GM12875 (cell line): ENCODE results near the gene TRAF3.

ENCODE experiments used
- H3K4me3 ChIP-seq: one replicate; pipeline ENCODE4 v1.5.1; 2011; ENCODE audit warnings: low read depth, low read length, control low read depth
- CTCF ChIP-seq: IDR thresholded peaks from 2 replicates; pipeline ENCODE4 v1.5.1; 2011; ENCODE audit warnings: low read depth, mild to moderate bottlenecking, control low read depth, inconsistent platforms, low read length, moderate library complexity, borderline replicate concordance; ENCODE audit not compliant: insufficient read depth

Gene TRAF3

GRCh38 chr14:102947321-102948103 lies 170.3 kb downstream of the TRAF3 start:
- no peak for TF ChIP-seq CTCF
- H3K4me3 ChIP-seq = no peak overlapping the region

- H3K4me3 ChIP-seq = no peak overlapping the region
- TF ChIP-seq CTCF = no peak
These were observed 171.4 kb downstream of the TRAF3 start for GRCh38 chr14:102948698-102949061.

GRCh38 chr14:102949062-102949800 lies 172.0 kb downstream of the TRAF3 start:
- H3K4me3 ChIP-seq = no peak overlapping the region
- no peak for TF ChIP-seq CTCF

GRCh38 chr14:102949801-102950451 lies 172.7 kb downstream of the TRAF3 start:
- no peak overlapping the region for H3K4me3 ChIP-seq
- TF ChIP-seq CTCF = no peak

GRCh38 chr14:102951034-102951433 lies 173.8 kb downstream of the TRAF3 start:
- no peak for TF ChIP-seq CTCF

GRCh38 chr14:102951799-102952198 lies 174.6 kb downstream of the TRAF3 start:
- no peak overlapping the region for H3K4me3 ChIP-seq
- no peak for TF ChIP-seq CTCF

More at GRCh38 chr14:102951034-102951433, 173.8 kb downstream of the TRAF3 start:
- H3K4me3 ChIP-seq = no peak overlapping the region
